HG03159 (cell line): ENCODE measurements around the gene ARRDC3.

Source experiments
- ATAC-seq: cut with Tn5 transposase; IDR thresholded peaks from one replicate; pipeline ENCODE4 v1.9.1; 2021; ENCODE audit warnings: mild to moderate bottlenecking, moderate library complexity; ENCODE audit not compliant: unreplicated experiment

The ARRDC3 gene

GRCh38 chr5:91318724-91319123 is 64.4 kb downstream of the ARRDC3 start:
- no peak for ATAC-seq
